Peyer's patch (tissue), 4 donors: ENCODE measurements around the gene PHF10.
"Not testable (repeated sequence)": the region's sequence is repeated elsewhere in the genome, so short reads cannot be mapped to it uniquely, and the experiment has no call there.

ENCODE experiments used
- CTCF ChIP-seq, 6 experiments: fragments of 450-650 bp in 4 of 6; fragments of 200-600 bp in 2 of 6; sonication (generic) in 1 of 6; IDR thresholded peaks; one replicate each; pipeline ENCODE4 v1.5.1; 2017 to 2019; ENCODE audit warnings: antibody characterized with exemption in 6 of 6, mild to moderate bottlenecking in 3 of 6, moderate library complexity in 1 of 6
- POLR2A ChIP-seq, 2 donors: fragments of 450-650 bp; IDR thresholded peaks; one replicate each; pipeline ENCODE4 v1.5.1; 2017; ENCODE audit warnings: antibody characterized with exemption in 2 of 2, mild to moderate bottlenecking in 2 of 2, moderate library complexity in 2 of 2

- not testable (repeated sequence) for TF ChIP-seq CTCF, POLR2A (IDR thresholded peaks at IDR 0.05)
Measured at GRCh38 chr6:169765789-169766188, 41.5 kb upstream of the PHF10 start.
